ENCODE data around the gene KCNJ6. TPM values are rescaled to one million over a fixed set of nuclear protein-coding genes. Genes with fewer than 3 reads are reported as not detected.

Gene KCNJ6
- total and polyA plus RNA-seq, 7 donors, result under 0.01 to 0.01 TPM; not detected in 5

DNA sequence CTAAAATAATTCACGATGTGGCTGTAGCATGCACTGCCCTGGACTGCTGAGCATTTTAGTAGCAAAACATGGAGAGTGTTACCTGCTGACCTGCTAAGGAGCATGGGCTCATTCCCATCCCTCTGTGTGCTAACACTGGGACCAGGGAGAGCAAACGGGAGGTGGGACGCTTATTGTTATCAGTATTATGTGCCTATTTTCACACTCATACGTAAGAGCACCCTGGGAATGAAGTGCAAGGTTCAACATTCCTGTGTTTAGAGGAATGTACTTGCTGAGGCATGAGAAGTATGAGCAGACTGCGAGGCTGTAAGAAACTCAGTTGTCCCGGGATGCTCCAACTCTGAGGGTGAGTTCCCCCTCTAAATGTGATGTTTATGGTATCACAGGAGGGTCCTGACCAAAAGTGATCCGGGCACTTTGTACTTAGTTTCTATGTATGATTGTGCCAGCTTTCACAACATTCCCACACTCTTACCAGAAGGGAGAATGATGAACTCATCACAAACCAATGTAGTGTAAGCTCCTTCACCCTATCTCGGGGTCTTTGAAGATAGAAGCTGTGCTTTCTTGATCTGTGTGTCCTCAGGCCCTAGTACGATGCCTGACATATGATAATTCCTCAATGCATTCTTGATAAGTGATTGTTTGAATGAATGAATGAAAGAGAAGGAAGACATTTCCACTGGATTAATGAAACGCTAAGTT, 164.8 kb downstream of the KCNJ6 start:
- Histone ChIP-seq H3K27ac (no peak overlapping the region), H3K4me1 (no peaks in the 10 kb centered on the region)
- ATAC-seq, result no peak

DNA sequence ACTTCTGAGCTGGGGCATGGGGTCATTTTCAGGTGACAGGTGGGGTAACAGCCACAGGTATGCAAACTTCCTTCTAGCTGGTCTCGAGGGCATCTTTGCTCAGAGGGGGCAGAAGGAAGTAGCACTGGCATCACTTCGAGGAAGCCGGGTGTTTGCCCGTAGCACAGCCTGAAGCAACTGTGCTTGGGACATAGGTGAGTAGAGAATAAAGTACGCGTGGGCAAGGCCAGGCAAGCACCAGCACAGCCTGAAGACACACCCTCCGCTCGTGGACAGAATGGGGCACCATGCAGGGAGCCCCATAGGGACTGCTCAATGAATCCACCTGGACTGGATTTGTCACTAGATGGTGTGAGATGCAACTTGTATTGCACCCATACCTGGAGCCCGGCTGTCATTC, 167.1 kb downstream of the KCNJ6 start:
- no peak overlapping the region for H3K4me3 ChIP-seq
- H3K27ac ChIP-seq, result no peak overlapping the region
- no peaks in the 10 kb centered on the region for H3K4me1 ChIP-seq
- intact Hi-C loops (cut with DNase I), result no loop called here
- no peak for DNase-seq
- no peaks in the 10 kb centered on the region for H3K36me3 ChIP-seq (ENCODE audit: insufficient read depth in 1 of 2, low read depth in 1 of 2)
- no peak for ATAC-seq
- no peaks in the 10 kb centered on the region for H3K27me3 ChIP-seq (ENCODE audit: insufficient read depth in 3 of 3, low read length in 2 of 3)
- H3K9me3 ChIP-seq, result no peaks in the 10 kb centered on the region
- TF ChIP-seq, protein P1, sequence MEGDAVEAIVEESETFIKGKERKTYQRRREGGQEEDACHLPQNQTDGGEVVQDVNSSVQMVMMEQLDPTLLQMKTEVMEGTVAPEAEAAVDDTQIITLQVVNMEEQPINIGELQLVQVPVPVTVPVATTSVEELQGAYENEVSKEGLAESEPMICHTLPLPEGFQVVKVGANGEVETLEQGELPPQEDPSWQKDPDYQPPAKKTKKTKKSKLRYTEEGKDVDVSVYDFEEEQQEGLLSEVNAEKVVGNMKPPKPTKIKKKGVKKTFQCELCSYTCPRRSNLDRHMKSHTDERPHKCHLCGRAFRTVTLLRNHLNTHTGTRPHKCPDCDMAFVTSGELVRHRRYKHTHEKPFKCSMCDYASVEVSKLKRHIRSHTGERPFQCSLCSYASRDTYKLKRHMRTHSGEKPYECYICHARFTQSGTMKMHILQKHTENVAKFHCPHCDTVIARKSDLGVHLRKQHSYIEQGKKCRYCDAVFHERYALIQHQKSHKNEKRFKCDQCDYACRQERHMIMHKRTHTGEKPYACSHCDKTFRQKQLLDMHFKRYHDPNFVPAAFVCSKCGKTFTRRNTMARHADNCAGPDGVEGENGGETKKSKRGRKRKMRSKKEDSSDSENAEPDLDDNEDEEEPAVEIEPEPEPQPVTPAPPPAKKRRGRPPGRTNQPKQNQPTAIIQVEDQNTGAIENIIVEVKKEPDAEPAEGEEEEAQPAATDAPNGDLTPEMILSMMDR (IDR thresholded peaks at IDR 0.05), result no peak
- WGBS, 3 donors, result 78 to 87% (median 81%) methylated on average over 9 of the region's 9 CpGs

More for the DNA sequence above, 164.8 kb downstream of the KCNJ6 start:
- DNase-seq, result no peak
- TF ChIP-seq, protein P1 (IDR thresholded peaks at IDR 0.05), result no peak
- WGBS, 3 donors, result 60 to 72% (median 70%) methylated on average over 10 of the region's 10 CpGs
- Histone ChIP-seq H3K36me3 (ENCODE audit: insufficient read depth in 1 of 2, low read depth in 1 of 2) (no peaks in the 10 kb centered on the region), H3K9me3 (no peaks in the 10 kb centered on the region), H3K4me3 (no peak overlapping the region), H3K27me3 (ENCODE audit: insufficient read depth in 3 of 3, low read length in 2 of 3) (no peaks in the 10 kb centered on the region)
- intact Hi-C loops (cut with DNase I), result no loop called here

DNA sequence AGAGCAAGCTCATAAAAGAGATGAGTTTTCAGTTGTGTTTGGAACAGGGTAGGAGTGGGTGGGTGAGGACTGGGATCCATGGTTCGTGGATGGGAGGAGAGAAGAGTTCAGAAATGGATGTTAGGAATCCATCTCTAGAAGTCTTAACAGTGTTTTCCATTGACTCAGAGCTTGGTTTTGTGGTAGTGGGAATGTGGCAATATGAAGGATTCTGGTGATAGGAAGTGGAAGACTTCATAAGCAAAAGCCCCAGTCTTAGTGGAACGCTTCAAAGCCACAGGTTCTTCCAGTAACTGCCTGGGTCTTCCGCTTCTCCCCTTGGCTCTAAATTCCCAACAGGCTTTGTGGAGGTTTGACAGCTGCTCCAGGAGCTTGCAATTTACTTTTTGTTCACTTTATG, 167.9 kb downstream of the KCNJ6 start:
- TF ChIP-seq, protein P1 (IDR thresholded peaks at IDR 0.05), result no peak
- H3K36me3 ChIP-seq (ENCODE audit: insufficient read depth in 1 of 2, low read depth in 1 of 2), result no peaks in the 10 kb centered on the region
- H3K9me3 ChIP-seq, result no peaks in the 10 kb centered on the region
- no peak overlapping the region for H3K27ac ChIP-seq
- ATAC-seq (no peak), DNase-seq (no peak)
- H3K27me3 ChIP-seq (ENCODE audit: insufficient read depth in 3 of 3, low read length in 2 of 3), result no peaks in the 10 kb centered on the region
- no peaks in the 10 kb centered on the region for H3K4me1 ChIP-seq
- intact Hi-C loops (cut with DNase I), result no loop called here
- H3K4me3 ChIP-seq, result no peak overlapping the region
- 83 to 89% (median 84%) methylated on average over 3 of the region's 3 CpGs for WGBS, 3 donors

DNA sequence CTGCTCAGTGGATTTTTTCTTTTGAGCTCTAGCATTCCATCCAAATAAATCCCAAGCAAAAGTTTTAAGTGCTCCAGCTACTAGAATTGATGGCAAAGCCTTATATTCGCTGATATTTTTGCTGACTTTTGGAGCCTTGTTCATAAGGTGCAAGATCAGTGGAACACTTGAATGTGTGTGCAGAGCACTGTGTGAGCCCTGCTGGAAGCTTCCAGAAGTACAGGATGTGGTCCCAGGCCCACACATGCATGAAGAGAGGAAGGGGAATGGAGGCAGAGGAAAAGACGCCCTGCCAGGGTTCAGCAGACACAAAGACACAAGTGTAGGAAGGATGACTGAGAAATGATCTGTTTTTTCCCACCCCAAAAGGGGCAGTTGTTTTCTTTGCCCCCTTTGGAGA, 169.4 kb downstream of the KCNJ6 start:
- no peak for ATAC-seq
- H3K4me3 ChIP-seq, result no peak overlapping the region
- no peak overlapping the region for H3K27ac ChIP-seq
- intact Hi-C loops (cut with DNase I), result no loop called here
- DNase-seq, result no peak
- WGBS, 3 donors, result 81 to 93% (median 87%) methylated on average over 2 of the region's 2 CpGs
- TF ChIP-seq, protein P1 (IDR thresholded peaks at IDR 0.05), result no peak
- H3K27me3 ChIP-seq (ENCODE audit: insufficient read depth in 3 of 3, low read length in 2 of 3), result no peaks in the 10 kb centered on the region
- no peaks in the 10 kb centered on the region for H3K9me3 ChIP-seq
- H3K4me1 ChIP-seq, result no peaks in the 10 kb centered on the region
- H3K36me3 ChIP-seq (ENCODE audit: insufficient read depth in 1 of 2, low read depth in 1 of 2), result no peaks in the 10 kb centered on the region

DNA sequence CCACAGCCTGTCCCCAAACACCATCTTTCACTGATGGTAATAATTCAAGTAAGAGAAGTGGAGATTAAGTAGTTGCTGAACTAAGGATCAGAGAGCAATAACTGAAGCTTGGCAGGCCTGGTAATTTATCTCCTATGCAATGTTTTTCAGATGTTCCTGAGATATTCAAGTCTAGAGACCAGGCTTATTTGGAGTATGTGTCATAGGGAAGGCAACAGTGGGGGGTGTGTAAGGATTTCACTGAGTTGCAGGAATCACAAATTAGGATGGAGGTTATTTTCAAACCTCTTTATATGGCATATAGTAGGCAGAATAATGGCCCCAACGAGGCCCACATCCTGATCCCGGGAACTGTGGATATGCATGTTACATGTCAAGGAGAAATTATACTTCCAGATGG, 171.7 kb downstream of the KCNJ6 start:
- ATAC-seq (no peak), DNase-seq (no peak)
- Histone ChIP-seq H3K27ac (no peak overlapping the region), H3K9me3 (no peaks in the 10 kb centered on the region), H3K4me1 (no peaks in the 10 kb centered on the region), H3K4me3 (no peak overlapping the region), H3K27me3 (ENCODE audit: insufficient read depth in 3 of 3, low read length in 2 of 3) (no peaks in the 10 kb centered on the region), H3K36me3 (ENCODE audit: insufficient read depth in 1 of 2, low read depth in 1 of 2) (no peaks in the 10 kb centered on the region)
- WGBS, 3 donors, result 73 to 83% (median 82%) methylated on average over 2 of the region's 2 CpGs
- intact Hi-C loops (cut with DNase I), result no loop called here
- TF ChIP-seq, protein P1 (IDR thresholded peaks at IDR 0.05), result no peak
